ENCODE data around the gene TCF4. TPM values are rescaled to one million over a fixed set of nuclear protein-coding genes. Genes with fewer than 3 reads are reported as not detected.

The TCF4 gene
- total RNA-seq, 6 donors from 2014 or later = 70.6 to 115 (median 92.4) TPM

- Histone ChIP-seq H3K27me3 (no peaks in the 10 kb centered on the region), H3K36me3 (no peaks in the 10 kb centered on the region), H3K9me3 (no peaks in the 10 kb centered on the region), H3K4me3 (peak overlapping the region; percentile 46 to 64 (median 56)), H3K27ac (peak overlapping the region; percentile 83 to 87 (median 84)), H3K4me1 (peaks cover 4 to 35% (median 14%) of the 10 kb centered on the region in 4 donors)
- TF ChIP-seq CTCF (IDR thresholded peaks at IDR 0.05) (no peak), POLR2AphosphoS5 (IDR thresholded peaks at IDR 0.05) (peak; percentile 32 to 56), EP300 (IDR thresholded peaks at IDR 0.05) (no peak), POLR2A (IDR thresholded peaks at IDR 0.05) (no peak)
- DNase-seq = peak; percentile 84 to 95
- WGBS, 2 donors = 1 to 3% methylated on average over 31 of the region's 31 CpGs
- ATAC-seq (ENCODE audit: low FRiP score in 2 of 2) = peak; percentile 92 to 95
Measured at GRCh38 chr18:55321265-55322177, 266.5 kb downstream of the TCF4 start.

GRCh38 chr18:55320424-55321264 lies 267.3 kb downstream of the TCF4 start:
- H3K9me3 ChIP-seq = no peaks in the 10 kb centered on the region
- H3K27me3 ChIP-seq = no peaks in the 10 kb centered on the region
- H3K4me3 ChIP-seq = peak overlapping the region; percentile 46 to 64 (median 56)
- DNase-seq (no peak), ATAC-seq (ENCODE audit: low FRiP score in 2 of 2) (no peak)
- H3K36me3 ChIP-seq = no peaks in the 10 kb centered on the region
- no peak for TF ChIP-seq POLR2A (IDR thresholded peaks at IDR 0.05)
- TF ChIP-seq EP300 (IDR thresholded peaks at IDR 0.05) = no peak
- TF ChIP-seq CTCF (IDR thresholded peaks at IDR 0.05) = no peak
- no peak for TF ChIP-seq POLR2AphosphoS5 (IDR thresholded peaks at IDR 0.05)
- H3K27ac ChIP-seq = peak overlapping the region; percentile 83 to 87 (median 84)
- H3K4me1 ChIP-seq = peaks cover 4 to 38% (median 16%) of the 10 kb centered on the region in 4 donors
- 37 to 38% methylated on average over 8 of the region's 8 CpGs for WGBS, 2 donors

GRCh38 chr18:55319459-55320193 lies 268.4 kb downstream of the TCF4 start:
- TF ChIP-seq POLR2AphosphoS5 (IDR thresholded peaks at IDR 0.05) = no peak
- no peak for TF ChIP-seq CTCF (IDR thresholded peaks at IDR 0.05)
- TF ChIP-seq POLR2A (IDR thresholded peaks at IDR 0.05) = no peak
- TF ChIP-seq EP300 (IDR thresholded peaks at IDR 0.05) = no peak
- Histone ChIP-seq H3K9me3 (no peaks in the 10 kb centered on the region), H3K27ac (peak overlapping the region; percentile 83 to 87 (median 84)), H3K27me3 (no peaks in the 10 kb centered on the region), H3K4me1 (peaks cover 4 to 44% (median 16%) of the 10 kb centered on the region in 4 donors), H3K4me3 (peak overlapping the region in 3 of 4 donors; percentile 46 to 57 (median 56)), H3K36me3 (no peaks in the 10 kb centered on the region)
- no peak for ATAC-seq (ENCODE audit: low FRiP score in 2 of 2)
- 55 to 60% methylated on average over 6 of the region's 6 CpGs for WGBS, 2 donors
- no peak for DNase-seq

GRCh38 chr18:55318951-55319441 lies 269.0 kb downstream of the TCF4 start:
- ATAC-seq (ENCODE audit: low FRiP score in 2 of 2) (no peak), DNase-seq (no peak)
- Histone ChIP-seq H3K27me3 (no peaks in the 10 kb centered on the region), H3K9me3 (no peaks in the 10 kb centered on the region), H3K4me1 (peaks cover 4 to 50% (median 17%) of the 10 kb centered on the region in 4 donors), H3K27ac (peak overlapping the region; percentile 83 to 87 (median 84)), H3K4me3 (peak overlapping the region in 3 of 4 donors; percentile 46 to 57 (median 56)), H3K36me3 (no peaks in the 10 kb centered on the region)
- 38 to 42% methylated on average over 3 of the region's 3 CpGs for WGBS, 2 donors
- TF ChIP-seq POLR2AphosphoS5 (IDR thresholded peaks at IDR 0.05) (no peak), EP300 (IDR thresholded peaks at IDR 0.05) (no peak), POLR2A (IDR thresholded peaks at IDR 0.05) (no peak), CTCF (IDR thresholded peaks at IDR 0.05) (no peak)

All from upper lobe of left lung (tissue), 6 donors.